Measurements from ENCODE around the gene PLCG2.

DNA sequence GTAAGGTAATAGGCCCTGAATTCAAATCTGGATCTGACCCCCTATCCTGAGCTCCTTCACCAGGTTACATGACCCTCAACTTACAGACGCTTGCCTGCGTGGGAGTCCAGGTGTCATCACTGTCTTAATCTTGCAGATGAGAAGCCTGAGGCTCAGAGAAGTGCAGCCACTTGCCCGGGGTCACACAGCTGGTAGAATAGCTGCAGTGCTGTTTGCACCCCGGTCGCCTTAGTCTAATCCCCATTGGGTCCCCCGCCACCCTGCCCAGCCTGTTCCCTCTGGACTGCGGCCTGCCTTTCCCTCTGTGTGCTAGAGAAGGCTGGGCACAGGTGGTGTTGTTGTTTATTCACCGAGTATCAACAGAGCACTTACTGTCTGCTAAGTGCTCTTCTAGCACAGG lies 125.2 kb downstream of the PLCG2 start:
- TF ChIP-seq, protein P1, sequence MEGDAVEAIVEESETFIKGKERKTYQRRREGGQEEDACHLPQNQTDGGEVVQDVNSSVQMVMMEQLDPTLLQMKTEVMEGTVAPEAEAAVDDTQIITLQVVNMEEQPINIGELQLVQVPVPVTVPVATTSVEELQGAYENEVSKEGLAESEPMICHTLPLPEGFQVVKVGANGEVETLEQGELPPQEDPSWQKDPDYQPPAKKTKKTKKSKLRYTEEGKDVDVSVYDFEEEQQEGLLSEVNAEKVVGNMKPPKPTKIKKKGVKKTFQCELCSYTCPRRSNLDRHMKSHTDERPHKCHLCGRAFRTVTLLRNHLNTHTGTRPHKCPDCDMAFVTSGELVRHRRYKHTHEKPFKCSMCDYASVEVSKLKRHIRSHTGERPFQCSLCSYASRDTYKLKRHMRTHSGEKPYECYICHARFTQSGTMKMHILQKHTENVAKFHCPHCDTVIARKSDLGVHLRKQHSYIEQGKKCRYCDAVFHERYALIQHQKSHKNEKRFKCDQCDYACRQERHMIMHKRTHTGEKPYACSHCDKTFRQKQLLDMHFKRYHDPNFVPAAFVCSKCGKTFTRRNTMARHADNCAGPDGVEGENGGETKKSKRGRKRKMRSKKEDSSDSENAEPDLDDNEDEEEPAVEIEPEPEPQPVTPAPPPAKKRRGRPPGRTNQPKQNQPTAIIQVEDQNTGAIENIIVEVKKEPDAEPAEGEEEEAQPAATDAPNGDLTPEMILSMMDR (IDR thresholded peaks at IDR 0.05; ENCODE audit: insufficient read depth, low read length), result no peak
- TF ChIP-seq, protein P2, sequence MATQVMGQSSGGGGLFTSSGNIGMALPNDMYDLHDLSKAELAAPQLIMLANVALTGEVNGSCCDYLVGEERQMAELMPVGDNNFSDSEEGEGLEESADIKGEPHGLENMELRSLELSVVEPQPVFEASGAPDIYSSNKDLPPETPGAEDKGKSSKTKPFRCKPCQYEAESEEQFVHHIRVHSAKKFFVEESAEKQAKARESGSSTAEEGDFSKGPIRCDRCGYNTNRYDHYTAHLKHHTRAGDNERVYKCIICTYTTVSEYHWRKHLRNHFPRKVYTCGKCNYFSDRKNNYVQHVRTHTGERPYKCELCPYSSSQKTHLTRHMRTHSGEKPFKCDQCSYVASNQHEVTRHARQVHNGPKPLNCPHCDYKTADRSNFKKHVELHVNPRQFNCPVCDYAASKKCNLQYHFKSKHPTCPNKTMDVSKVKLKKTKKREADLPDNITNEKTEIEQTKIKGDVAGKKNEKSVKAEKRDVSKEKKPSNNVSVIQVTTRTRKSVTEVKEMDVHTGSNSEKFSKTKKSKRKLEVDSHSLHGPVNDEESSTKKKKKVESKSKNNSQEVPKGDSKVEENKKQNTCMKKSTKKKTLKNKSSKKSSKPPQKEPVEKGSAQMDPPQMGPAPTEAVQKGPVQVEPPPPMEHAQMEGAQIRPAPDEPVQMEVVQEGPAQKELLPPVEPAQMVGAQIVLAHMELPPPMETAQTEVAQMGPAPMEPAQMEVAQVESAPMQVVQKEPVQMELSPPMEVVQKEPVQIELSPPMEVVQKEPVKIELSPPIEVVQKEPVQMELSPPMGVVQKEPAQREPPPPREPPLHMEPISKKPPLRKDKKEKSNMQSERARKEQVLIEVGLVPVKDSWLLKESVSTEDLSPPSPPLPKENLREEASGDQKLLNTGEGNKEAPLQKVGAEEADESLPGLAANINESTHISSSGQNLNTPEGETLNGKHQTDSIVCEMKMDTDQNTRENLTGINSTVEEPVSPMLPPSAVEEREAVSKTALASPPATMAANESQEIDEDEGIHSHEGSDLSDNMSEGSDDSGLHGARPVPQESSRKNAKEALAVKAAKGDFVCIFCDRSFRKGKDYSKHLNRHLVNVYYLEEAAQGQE (IDR thresholded peaks at IDR 0.05; ENCODE audit: insufficient replicate concordance, low read depth), result no peak
- TF ChIP-seq POLR2AphosphoS5 (IDR thresholded peaks at IDR 0.05; ENCODE audit: low read depth) (no peak), GABPA (IDR thresholded peaks at IDR 0.05; ENCODE audit: low read depth) (no peak)
